Skeletal muscle cell (primary cell): ENCODE data around the gene PAK2.
A peak's percentile ranks its signal among the peaks of the same experiment; 100 is the strongest.
"Not testable (repeated sequence)": the region's sequence is repeated elsewhere in the genome, so short reads cannot be mapped to it uniquely, and the experiment has no call there.

ENCODE experiments used
- DNase-seq: peaks from one replicate; pipeline ENCODE4 v3.0.0-alpha.2; 2010; ENCODE audit warnings: low read depth
- H3K4me3 ChIP-seq: 2 replicates; pipeline ENCODE4 v1.5.1; 2011; ENCODE audit warnings: low read depth, mild to moderate bottlenecking, control low read depth, low read length, moderate library complexity

PAK2 gene

DNA sequence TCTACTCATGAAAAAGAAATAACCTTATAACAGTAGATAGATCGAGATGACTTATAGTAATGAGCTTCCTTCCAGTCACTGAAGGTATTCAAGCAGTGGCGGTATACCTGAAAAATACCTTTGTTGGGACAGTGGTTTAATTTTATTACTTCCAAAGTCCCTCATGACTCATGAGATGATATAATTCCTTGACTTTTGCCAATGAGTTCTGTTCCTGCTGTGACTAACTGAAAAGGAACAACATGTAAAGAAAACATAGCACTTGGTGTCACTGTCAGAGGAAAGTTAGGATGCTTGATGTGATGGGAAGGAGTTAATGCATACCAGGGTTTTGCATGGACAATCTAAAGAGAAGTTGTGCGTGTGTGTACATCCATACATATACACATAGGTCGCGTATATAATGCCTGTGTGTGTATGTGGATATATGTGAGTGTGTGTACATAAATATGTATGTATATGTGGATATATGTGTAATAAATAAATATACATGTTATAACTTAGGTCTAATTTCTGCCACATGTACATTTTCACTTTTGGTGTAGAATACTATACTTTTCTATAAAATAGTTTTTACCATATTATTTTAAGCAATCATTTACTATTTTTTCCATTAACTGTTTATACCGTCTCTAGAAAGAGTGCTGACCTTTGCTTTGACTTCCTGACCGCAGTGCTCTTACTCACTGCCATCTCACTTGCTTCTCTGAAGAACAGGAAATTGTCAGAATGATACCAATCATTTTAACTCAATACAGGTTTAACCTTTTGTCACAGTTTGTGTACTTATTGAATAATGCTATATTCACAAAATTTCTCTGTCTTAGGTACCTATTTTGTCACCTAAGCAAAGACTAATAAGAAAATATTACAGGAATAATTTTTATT, 12.6 kb upstream of the PAK2 start:
- no peak overlapping the region for H3K4me3 ChIP-seq
- no peak for DNase-seq

DNA sequence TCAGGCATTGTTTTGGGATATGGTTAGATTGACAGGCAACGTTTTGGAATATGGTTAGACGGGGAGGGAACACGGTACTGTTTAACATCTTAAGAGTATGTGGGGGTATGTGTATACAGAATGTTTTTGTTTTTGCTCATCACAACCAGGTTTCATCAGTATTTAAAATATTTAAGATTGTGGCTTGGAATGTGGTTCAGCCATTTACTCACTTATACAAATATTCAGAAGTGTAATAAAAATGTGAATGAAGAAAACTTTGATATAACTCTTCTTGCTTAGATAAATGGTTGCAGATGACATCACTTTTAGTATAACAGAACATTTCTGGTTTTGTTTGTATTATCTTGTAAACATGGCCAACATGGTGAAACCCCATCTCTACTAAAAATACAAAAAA, 3.9 kb upstream of the PAK2 start:
- DNase-seq, result no peak
- H3K4me3 ChIP-seq, result no peak overlapping the region

DNA sequence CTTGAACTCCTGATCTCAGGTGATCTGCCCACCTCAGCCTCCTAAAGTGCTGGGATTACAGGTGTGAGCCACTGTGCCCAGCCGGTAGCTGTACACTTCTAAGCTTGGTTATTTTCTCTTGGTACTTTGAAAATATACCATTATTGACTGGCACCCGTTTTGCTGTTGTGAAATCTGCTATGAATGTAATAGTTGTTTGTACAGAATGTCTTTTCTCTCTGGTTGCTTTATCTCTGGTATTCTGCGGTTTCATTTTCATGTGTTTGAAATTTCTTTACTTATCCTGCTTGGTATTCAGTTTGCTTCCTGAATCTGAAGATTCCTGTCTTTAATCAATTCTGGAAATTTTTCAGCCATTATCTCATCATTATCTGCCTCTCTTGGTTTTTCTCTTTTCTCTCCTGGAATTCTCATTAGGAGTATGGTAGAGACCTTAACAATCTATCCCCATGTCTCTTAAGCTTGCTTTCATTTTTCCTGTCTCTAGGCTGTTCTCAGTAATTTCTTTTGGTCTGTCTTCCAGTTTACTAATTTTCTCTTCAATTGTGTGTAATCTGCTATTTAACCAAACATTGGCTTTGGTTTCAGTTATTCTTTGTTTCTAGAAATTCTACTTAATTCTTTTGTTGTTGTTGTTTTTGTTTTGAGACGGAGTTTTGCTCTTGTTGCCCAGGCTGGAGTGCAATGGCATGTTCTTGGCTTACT, 2.8 kb upstream of the PAK2 start:
- no peak for DNase-seq
- H3K4me3 ChIP-seq, result no peak overlapping the region

DNA sequence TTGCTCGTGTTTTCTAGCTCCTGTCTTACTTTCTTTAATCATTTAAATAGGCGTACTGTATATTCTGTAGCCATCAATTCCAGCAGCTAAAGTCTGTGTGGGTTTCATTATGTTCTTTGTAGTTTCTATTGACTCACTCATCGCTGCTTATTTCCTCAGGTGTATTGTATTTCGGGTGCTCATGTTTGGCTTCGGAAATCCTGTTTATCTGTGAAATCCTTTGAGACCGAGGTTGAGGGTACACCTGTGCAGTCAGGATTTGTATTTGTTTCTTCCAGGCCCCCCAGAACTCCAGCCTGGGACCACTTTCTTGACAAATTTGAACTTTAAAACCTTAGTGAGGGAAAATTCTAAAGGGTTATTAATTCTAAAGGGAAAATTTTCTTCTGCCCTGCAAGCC, 2.0 kb upstream of the PAK2 start:
- H3K4me3 ChIP-seq, result no peak overlapping the region
- no peak for DNase-seq

DNA sequence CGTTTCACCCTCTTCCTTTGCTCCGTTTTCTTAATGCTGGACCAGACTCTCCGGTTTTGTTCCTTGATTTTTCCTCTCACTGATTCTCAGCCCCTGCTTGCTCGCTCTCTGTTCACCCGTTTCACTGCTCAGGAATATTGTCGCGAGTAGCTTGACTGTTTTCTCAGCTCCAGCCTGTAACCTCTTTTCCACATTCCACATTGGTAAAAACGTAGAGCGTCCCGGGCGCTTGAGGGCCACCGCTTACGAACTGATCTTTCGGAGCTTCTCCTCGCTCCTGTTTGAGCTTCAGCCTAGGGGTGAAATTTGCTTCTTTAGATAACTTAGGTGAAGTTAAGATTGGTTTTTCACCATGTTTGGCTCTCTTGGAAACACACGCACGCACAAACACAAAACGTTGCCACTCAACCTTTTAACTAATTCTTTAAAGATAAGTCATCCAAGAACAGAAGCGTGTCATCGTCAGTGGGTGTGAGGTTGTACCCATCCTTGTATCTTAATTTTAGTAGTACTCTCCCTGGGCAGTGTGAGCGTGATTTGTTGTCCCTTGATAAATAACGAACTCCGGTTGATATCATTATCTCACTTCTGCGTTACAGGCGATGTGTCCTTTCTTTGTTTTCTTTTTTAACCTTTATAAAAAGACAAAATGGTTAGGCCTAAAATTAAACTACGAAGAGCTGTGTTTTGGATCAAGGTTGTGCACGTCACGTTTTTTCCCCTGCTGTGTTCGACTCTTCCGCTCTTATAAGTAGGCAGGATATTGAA, 1.0 kb downstream of the PAK2 start:
- peak overlapping the region; percentile 73 for H3K4me3 ChIP-seq
- DNase-seq, result no peak

DNA sequence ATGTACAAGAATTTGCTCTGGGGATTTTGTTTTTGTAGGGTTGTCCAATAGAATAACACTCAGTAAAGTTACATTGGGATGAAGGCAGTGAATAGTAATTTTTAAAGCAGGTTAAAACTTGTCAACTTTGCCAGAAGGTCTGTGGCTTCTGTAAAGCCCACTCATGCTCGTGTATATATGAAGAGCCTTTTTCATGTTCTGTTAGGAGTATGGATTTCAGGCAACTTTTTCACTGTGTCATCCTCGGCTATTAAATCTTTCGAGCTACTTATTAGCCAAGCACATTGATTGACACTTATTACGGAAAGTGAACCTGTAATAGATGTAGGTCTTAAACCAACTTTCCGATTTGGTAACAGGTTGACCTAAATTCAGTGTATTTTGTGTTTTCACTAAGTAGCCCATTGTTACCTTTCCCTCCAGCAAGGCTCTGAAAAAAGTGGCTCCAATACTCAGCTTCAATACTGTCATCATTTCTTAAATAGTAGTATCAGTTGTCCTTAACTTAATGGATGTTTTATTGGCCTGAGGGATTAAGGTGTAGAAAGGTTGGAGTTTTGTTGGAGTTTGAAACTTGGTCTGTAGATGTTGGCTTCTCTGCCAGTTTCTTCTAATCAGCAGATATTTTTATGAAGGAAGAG, 1.7 kb downstream of the PAK2 start:
- no peak for DNase-seq

DNA sequence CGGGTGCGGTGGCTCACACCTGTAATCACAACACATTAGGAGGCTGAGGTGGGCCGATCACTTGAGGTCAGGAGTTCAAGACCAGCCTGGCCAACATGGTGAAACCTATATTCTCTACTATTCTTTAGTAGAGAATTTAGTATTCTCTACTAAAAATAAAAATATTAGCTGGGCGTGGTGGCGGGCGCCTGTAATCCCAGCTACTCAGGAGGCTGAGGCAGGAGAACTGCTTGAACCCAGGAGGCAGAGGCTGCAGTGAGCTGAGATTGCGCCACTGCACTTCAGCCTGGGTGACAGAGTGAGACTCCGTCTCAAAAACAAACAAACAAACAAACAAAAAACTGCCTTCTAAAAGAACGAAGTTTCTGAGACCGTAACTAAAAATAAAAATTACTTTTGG, 3.9 kb downstream of the PAK2 start:
- not testable (repeated sequence) for H3K4me3 ChIP-seq, DNase-seq

More for the DNA sequence above, 1.7 kb downstream of the PAK2 start:
- H3K4me3 ChIP-seq, result peak overlapping the region; percentile 73

DNA sequence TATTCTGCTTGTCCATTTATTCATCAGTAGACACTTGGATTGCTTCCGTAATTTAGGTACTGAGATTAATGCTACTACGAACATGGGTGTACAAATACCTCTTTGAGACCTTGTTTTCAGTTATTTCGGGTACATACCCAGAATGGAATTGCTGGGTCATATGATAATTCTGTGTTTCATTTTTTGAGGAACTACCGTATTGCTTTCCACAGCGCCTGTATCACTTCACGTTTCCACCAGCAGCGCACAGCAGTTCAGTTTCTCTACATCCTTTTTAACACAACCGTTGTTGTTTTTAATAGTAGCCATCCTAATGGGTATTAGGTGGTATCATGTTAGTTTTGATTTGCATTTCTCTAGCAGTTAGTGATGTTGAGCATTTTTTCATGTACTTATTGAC, 9.5 kb downstream of the PAK2 start:
- no peak overlapping the region for H3K4me3 ChIP-seq
- no peak for DNase-seq

DNA sequence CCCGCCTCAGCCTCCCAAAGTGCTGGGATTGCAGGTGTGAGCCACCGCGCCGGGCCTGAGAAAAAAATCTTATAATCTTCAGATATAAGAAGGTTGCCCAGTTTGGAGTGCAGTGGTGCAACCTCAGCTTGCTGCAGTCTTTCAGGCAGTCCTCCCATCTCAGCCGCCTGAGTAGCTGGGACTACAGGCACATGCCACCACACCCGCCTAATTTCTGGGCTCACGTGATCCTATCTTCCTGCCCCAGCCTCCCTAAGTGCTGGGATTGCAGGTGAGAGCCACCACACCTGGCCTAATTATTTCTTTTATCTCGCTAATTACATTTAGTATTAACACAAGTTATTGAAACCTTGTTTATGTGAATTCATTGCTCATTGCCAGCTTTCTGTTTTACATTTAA, 13.5 kb downstream of the PAK2 start:
- H3K4me3 ChIP-seq, result no peak overlapping the region
- no peak for DNase-seq

DNA sequence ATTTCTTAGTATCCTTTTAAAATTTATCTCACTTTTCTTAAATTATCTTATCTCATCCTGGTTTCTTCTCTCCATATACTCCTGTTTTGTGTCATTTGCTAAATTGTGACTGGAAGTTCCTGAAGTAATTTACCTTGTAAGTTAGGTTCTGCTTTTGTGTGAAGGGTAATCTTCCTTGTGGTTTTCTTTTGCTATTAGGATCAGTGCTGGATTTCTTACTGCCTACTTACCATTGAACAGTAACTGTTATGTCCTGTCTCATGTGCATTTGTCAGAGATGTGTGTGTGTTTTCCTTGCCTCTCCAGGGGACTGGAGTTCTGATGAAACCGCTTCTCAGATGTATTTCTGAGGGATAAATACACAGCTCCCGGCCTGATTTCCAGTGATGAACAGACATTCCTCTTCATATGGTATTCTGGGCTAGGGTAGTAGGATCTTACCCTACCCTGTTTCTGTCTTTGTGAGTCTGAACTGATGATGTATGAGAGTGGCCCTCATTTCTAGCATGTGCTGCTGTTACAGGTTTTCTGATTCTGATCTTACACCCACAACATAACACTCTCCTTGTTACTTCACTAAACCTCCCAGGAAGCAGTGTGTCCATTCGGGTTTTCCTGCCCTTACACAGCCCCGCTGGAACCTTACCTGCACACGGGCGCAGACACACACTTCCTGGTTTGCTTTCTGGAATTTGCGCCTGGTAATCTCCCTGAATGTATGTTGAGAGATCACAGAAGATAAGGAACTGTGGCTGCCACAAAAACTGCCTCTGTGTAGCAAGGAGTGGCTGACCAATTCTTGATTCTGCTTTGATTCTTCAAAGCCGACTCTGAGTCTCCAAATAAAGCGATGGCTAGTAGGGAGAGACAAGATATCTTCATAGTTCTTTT, 14.7 kb downstream of the PAK2 start:
- DNase-seq, result peak; percentile 47
- no peak overlapping the region for H3K4me3 ChIP-seq

DNA sequence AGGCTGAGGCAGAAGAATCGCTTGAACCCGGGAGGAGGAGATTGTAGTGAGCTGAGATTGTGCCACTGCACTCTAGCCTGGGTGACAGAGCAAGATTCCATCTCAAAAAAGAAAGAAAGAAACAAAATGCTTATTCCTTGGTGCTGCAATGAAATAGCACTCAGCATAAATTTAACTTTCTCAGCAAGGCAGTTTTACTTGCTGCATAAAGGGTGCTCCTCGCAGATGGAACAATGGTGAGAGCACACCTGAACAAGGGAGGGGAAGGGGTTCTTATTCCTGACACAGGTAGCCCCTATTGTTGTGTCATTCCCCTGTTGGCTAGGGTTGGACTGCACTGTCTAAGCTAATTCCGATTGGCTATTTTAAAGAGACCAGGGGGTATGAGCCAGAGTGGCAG, 17.1 kb downstream of the PAK2 start:
- no peak overlapping the region for H3K4me3 ChIP-seq
- no peak for DNase-seq

DNA sequence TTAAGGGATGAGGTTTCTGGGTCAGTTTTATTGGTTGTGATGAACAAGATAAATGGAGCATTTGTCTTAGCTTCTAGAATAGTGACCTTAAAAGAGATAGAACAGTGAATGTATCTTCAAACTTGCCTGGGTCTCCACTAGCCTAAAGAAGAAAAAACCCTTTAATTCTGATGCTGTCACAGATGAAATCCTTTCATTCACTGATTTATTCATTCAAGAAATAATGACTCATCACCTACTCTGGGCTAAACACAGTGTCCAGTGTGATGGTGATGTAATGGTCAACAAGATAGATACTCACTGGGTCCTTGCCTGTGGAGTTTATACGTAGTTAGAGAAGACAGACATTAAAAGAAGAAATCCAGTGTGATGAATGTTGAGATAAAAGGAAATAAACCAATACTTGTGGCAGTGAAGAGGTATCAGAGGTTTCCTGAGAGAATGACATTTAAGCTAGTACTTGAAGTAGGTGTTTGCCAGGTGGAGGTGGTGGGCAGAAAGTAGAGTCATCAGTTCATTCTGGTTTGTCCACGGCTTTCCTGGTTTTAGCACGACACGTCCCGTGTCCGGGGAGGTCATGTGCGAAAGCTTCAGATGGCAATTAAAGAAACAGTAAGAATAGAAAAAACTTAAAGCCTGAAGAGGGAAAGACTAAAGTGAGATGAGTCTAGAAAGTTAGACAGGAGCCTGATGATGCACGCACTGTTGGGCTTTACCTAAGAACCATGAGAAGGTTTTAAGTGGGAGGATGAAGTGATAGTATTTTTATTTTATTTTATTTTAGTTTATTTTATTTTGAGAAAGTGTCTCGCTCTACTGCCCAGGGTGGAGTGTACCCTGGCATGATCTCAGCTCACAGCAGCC, 18.5 kb downstream of the PAK2 start:
- no peak overlapping the region for H3K4me3 ChIP-seq
- peak; percentile 57 for DNase-seq

DNA sequence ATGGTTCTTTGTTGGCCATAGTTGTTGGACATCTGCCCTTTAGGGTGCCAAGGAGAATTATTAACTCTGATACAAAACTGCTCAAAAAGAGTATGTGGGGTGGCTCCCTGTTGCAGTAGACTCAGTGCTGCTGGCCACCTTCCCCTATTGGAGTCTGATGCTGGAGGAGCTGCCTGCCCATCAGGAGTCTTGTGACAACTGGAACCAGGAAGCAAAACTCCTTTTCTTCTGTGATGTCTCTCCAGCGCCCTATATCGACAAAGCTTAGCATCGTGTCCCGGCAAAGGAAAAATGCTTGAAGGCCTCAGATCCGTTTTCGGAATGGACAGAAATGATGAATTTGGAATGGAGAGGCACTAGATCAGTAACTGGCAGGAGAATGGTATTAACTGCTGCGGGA, 23.5 kb downstream of the PAK2 start:
- no peak for DNase-seq
- H3K4me3 ChIP-seq, result no peak overlapping the region

DNA sequence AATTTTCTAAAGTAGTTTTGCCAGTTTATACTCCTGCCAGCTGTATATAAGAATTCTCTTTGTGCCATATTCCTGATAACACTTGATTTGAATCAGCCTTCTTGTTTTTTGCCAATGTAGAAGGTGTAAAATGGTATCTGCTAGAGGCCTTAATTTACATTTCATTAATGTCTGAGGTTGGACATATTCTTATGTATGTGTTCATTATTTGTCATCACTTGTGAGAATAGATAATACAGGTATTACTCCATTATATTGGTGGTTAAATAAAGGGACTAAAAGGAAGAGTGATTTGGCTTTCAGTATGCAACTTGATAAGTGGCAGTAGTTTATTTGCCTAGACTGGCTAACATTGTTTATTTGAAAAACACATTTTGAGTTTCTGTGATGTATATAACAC, 25.8 kb downstream of the PAK2 start:
- DNase-seq, result no peak
- H3K4me3 ChIP-seq, result no peak overlapping the region

DNA sequence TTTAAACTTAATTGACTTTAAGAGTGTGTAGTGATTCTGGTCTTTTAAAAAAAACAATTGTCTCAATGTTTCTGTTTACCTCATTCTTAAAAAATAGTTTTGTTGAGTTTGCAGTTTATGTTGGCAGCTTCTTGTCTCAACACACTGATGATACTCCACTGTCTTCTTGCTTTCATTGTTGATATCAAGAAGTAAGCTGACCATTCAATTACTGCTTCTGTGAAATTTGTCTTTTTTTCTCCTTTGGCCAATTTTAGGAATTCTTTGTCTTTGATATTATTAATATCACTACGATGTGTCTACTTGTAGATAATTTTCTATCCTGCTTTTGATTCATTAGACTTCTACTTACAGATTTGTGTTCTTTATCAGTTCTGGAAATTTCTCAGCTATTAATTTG, 31.4 kb downstream of the PAK2 start:
- DNase-seq, result no peak
- no peak overlapping the region for H3K4me3 ChIP-seq

DNA sequence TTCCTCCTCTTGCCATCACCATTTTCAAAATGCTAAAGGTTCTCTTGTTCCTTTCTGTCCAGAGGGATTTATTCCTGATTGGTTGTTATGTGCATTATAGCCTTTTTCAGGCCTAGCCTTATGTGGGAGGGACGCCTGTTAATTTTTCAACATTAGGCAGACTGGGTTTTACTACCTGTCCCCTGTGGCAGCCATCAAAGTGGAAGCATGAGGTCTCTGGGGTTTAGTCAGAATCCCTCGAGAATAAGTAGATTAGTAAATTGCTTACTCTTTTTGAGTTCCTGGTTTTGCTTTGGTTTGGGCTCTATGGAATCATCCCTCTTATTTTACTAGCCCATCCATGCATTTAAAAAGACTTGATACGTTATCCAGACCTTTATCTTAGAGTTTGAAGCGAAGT, 32.4 kb downstream of the PAK2 start:
- no peak for DNase-seq
- no peak overlapping the region for H3K4me3 ChIP-seq

DNA sequence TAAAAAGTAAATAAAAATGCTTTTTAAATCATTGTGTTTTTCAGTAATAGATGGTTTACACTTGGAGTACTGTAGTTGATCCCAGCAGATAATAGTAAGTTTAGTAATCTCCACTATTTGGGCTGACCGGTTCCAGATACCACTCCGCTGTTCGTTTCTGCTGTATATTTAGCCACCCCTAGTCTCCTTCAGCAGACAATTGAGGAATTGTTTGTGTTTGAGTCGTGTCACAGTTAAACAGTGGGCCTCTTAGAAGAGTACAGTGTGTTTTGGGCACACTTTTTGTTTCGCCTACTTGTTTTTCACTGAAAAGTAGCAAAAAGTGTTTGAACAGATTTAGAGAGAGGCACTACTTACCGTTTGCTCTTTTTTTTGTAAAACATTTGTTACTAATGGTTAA, 33.2 kb downstream of the PAK2 start:
- DNase-seq, result no peak
- no peak overlapping the region for H3K4me3 ChIP-seq

DNA sequence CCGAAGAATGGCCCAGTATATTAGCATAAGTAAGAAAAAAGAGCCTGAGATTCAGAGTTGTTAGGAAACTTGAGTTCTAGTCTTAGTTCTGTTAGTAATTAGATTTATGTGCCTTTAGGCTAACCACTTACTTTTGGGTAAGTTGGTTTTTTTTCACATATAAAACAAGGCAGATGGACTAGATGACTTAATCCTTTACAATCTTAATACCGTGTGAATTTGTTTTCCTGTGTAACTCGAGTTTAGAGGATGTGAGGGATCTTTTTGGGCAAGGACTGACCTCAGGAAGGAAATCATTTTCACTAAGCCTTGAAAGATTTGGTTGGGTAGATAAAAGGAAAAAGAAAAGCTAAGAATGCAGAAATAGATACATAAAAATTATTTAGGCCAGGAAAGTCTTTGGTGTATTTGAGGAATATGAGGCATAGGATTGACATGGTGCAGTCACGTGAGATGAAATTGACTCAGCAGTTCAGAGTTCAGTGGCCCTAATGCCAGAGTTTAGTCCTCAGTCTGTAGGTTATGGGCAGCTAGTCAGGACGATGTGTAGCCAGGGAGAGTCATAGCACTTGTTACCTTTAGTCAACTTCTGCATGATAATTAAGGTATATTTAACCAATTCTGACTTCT, 34.6 kb downstream of the PAK2 start:
- no peak overlapping the region for H3K4me3 ChIP-seq
- no peak for DNase-seq
